ENCODE results near the gene KLHL22. TPM values are rescaled to one million over a fixed set of nuclear protein-coding genes. Genes with fewer than 3 reads are reported as not detected.

The KLHL22 gene
- total and polyA plus RNA-seq, 4 donors = 2.0 to 20.3 (median 8.7) TPM

DNA sequence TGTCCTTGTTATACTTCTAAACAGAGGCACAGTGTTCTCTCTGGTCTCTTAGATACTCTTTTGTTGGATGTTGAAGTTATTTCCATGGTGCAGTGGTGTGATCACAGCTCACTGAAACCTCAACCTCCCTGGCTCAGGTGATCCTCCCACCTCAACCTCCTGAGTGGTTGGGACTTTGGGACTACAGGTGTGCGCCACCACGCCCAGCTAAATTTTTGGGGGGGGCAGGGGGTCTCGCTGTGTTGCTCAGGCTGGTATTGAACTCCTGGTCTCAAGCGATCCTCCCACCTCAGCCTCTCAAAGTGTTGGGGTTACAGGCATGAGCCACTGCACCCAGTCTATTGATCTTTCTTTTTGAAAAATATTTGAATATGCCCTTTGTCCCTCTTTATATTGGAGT, 86.7 kb downstream of the KLHL22 start:
- Histone ChIP-seq H3K4me3 (ENCODE audit: low read depth in 1 of 3, low read length in 3 of 3) (no peak overlapping the region), H3K9me3 (ENCODE audit: control insufficient read depth in 4 of 4, low read length in 3 of 4) (no peaks in the 10 kb centered on the region), H3K27me3 (ENCODE audit: control insufficient read depth in 4 of 4, insufficient read depth in 4 of 4, low read length in 3 of 4) (no peaks in the 10 kb centered on the region), H3K36me3 (ENCODE audit: control insufficient read depth in 4 of 4, insufficient read depth in 3 of 4, low read depth in 1 of 4, low read length in 3 of 4) (peaks cover 0 to 18% (median 6%) of the 10 kb centered on the region in 4 donors), H3K4me1 (ENCODE audit: control insufficient read depth in 4 of 4, insufficient read depth in 4 of 4, low read length in 3 of 4) (no peaks in the 10 kb centered on the region), H3K9ac (ENCODE audit: low read depth in 1 of 2, low read length in 2 of 2) (no peak overlapping the region), H3K27ac (ENCODE audit: low read depth in 1 of 2, low read length in 2 of 2) (no peak overlapping the region)
- TF ChIP-seq NR2F2 (IDR thresholded peaks at IDR 0.05) = no peak
- no peak for DNase-seq (ENCODE audit: low spot score)
- 97% methylated on average over 4 of the region's 4 CpGs for WGBS

DNA sequence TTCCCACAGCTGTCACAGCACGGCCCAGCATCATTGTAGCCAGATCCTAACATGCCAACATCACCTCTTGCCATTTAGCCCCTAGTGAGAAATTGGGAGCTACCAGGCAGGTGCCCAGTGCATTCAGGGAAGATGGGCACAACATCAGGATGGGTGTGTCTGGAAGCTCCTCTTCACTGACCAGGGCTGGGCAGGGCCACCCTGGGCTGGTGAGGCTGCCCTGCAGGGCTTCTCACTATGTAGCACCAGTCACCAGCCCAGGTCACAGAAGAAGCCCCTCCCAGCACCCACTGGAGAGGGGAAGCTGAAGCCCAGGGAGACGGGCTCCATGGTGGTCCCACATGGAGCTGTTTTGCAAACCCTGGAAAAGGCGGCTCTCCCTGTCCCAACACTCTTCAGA, 87.8 kb downstream of the KLHL22 start:
- TF ChIP-seq, protein P1, sequence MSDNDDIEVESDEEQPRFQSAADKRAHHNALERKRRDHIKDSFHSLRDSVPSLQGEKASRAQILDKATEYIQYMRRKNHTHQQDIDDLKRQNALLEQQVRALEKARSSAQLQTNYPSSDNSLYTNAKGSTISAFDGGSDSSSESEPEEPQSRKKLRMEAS (IDR thresholded peaks at IDR 0.05) = no peak
- TF ChIP-seq RAD21 (IDR thresholded peaks at IDR 0.05) (no peak), YY1 (IDR thresholded peaks at IDR 0.05) (no peak), FOXA1 (IDR thresholded peaks at IDR 0.05) (no peak), EGR1 (IDR thresholded peaks at IDR 0.05; ENCODE audit: low read depth in 2 of 2) (no peak), JUND (IDR thresholded peaks at IDR 0.05) (no peak), HNF4A (conservative IDR thresholded peaks at IDR 0.05) (no peak), SP1 (IDR thresholded peaks at IDR 0.05) (no peak), NR2F2 (IDR thresholded peaks at IDR 0.05) (no peak)
- TF ChIP-seq, protein P2, sequence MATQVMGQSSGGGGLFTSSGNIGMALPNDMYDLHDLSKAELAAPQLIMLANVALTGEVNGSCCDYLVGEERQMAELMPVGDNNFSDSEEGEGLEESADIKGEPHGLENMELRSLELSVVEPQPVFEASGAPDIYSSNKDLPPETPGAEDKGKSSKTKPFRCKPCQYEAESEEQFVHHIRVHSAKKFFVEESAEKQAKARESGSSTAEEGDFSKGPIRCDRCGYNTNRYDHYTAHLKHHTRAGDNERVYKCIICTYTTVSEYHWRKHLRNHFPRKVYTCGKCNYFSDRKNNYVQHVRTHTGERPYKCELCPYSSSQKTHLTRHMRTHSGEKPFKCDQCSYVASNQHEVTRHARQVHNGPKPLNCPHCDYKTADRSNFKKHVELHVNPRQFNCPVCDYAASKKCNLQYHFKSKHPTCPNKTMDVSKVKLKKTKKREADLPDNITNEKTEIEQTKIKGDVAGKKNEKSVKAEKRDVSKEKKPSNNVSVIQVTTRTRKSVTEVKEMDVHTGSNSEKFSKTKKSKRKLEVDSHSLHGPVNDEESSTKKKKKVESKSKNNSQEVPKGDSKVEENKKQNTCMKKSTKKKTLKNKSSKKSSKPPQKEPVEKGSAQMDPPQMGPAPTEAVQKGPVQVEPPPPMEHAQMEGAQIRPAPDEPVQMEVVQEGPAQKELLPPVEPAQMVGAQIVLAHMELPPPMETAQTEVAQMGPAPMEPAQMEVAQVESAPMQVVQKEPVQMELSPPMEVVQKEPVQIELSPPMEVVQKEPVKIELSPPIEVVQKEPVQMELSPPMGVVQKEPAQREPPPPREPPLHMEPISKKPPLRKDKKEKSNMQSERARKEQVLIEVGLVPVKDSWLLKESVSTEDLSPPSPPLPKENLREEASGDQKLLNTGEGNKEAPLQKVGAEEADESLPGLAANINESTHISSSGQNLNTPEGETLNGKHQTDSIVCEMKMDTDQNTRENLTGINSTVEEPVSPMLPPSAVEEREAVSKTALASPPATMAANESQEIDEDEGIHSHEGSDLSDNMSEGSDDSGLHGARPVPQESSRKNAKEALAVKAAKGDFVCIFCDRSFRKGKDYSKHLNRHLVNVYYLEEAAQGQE (IDR thresholded peaks at IDR 0.05) = no peak
- TF ChIP-seq, protein P3, sequence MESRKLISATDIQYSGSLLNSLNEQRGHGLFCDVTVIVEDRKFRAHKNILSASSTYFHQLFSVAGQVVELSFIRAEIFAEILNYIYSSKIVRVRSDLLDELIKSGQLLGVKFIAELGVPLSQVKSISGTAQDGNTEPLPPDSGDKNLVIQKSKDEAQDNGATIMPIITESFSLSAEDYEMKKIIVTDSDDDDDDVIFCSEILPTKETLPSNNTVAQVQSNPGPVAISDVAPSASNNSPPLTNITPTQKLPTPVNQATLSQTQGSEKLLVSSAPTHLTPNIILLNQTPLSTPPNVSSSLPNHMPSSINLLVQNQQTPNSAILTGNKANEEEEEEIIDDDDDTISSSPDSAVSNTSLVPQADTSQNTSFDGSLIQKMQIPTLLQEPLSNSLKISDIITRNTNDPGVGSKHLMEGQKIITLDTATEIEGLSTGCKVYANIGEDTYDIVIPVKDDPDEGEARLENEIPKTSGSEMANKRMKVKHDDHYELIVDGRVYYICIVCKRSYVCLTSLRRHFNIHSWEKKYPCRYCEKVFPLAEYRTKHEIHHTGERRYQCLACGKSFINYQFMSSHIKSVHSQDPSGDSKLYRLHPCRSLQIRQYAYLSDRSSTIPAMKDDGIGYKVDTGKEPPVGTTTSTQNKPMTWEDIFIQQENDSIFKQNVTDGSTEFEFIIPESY (IDR thresholded peaks at IDR 0.05) = no peak
- Histone ChIP-seq H3K36me3 (ENCODE audit: control insufficient read depth in 4 of 4, insufficient read depth in 3 of 4, low read depth in 1 of 4, low read length in 3 of 4) (peaks cover 0 to 18% (median 6%) of the 10 kb centered on the region in 4 donors), H3K27ac (ENCODE audit: low read depth in 1 of 2, low read length in 2 of 2) (no peak overlapping the region), H3K4me3 (ENCODE audit: low read depth in 1 of 3, low read length in 3 of 3) (no peak overlapping the region), H3K4me1 (ENCODE audit: control insufficient read depth in 4 of 4, insufficient read depth in 4 of 4, low read length in 3 of 4) (peaks cover 0 to 6% (median 4%) of the 10 kb centered on the region in 4 donors), H3K27me3 (ENCODE audit: control insufficient read depth in 4 of 4, insufficient read depth in 4 of 4, low read length in 3 of 4) (no peaks in the 10 kb centered on the region), H3K9me3 (ENCODE audit: control insufficient read depth in 4 of 4, low read length in 3 of 4) (no peaks in the 10 kb centered on the region), H3K9ac (ENCODE audit: low read depth in 1 of 2, low read length in 2 of 2) (no peak overlapping the region)
- no peak for DNase-seq (ENCODE audit: low spot score)
- WGBS = 92% methylated on average over 3 of the region's 3 CpGs

DNA sequence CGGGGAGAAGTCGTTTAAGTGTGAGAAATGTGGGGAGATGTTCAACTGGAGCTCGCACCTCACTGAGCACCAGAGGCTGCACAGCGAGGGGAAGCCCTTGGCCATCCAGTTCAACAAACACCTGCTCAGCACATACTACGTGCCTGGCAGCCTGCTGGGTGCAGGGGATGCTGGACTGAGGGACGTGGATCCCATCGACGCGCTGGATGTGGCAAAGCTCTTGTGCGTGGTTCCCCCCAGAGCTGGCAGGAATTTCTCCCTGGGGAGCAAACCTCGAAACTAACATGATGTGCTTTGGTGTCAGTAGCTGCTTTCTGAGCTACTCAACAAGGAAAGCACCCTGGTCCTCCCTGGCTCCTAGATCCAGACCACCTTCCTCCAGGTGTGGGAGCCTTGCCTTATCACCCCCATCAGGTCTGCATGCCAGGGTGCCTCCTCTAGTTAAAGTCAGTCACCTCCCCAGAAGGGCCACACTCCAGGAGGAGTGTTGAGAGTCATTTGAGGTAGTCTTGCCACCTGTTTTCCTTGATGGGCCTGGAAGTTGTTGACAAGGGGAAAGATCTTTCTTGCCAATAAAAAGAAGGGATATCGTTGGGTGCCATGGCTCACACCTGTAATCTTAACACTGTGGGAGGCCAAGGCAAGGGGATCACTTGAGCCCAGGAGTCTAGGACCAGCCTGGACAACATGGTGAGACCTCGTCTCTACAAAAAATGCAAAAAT, 88.7 kb downstream of the KLHL22 start:
- Histone ChIP-seq H3K4me3 (ENCODE audit: low read depth in 1 of 3, low read length in 3 of 3) (no peak overlapping the region), H3K9me3 (ENCODE audit: control insufficient read depth in 4 of 4, low read length in 3 of 4) (no peaks in the 10 kb centered on the region), H3K27me3 (ENCODE audit: control insufficient read depth in 4 of 4, insufficient read depth in 4 of 4, low read length in 3 of 4) (no peaks in the 10 kb centered on the region), H3K36me3 (ENCODE audit: control insufficient read depth in 4 of 4, insufficient read depth in 3 of 4, low read depth in 1 of 4, low read length in 3 of 4) (peaks cover 0 to 18% (median 6%) of the 10 kb centered on the region in 4 donors), H3K4me1 (ENCODE audit: control insufficient read depth in 4 of 4, insufficient read depth in 4 of 4, low read length in 3 of 4) (peaks cover 0 to 6% (median 4%) of the 10 kb centered on the region in 4 donors), H3K27ac (ENCODE audit: low read depth in 1 of 2, low read length in 2 of 2) (no peak overlapping the region), H3K9ac (ENCODE audit: low read depth in 1 of 2, low read length in 2 of 2) (no peak overlapping the region)
- WGBS = 95% methylated on average over 13 of the region's 13 CpGs
- no peak for DNase-seq (ENCODE audit: low spot score)
- no peak for TF ChIP-seq NR2F2 (IDR thresholded peaks at IDR 0.05)
- TF ChIP-seq, protein P4, sequence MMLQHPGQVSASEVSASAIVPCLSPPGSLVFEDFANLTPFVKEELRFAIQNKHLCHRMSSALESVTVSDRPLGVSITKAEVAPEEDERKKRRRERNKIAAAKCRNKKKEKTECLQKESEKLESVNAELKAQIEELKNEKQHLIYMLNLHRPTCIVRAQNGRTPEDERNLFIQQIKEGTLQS (IDR thresholded peaks at IDR 0.05) = no peak
- no peak for TF ChIP-seq FOXA2 (IDR thresholded peaks at IDR 0.05)
- TF ChIP-seq GABPA (IDR thresholded peaks at IDR 0.05 in 1 of 2, conservative IDR thresholded peaks at IDR 0.05 in 1 of 2) = no peak
- TF ChIP-seq, protein P2 (IDR thresholded peaks at IDR 0.05) = no peak
- no peak for TF ChIP-seq RAD21 (IDR thresholded peaks at IDR 0.05)
- no peak for TF ChIP-seq HNF4G (IDR thresholded peaks at IDR 0.05)
- TF ChIP-seq, protein P3 (IDR thresholded peaks at IDR 0.05) = no peak
- TF ChIP-seq HNF4A (conservative IDR thresholded peaks at IDR 0.05) = no peak
- no peak for TF ChIP-seq FOXA1 (IDR thresholded peaks at IDR 0.05)

Measured in liver (tissue), 9 donors.